Common myeloid progenitor, CD34-positive (primary cell): ENCODE results near the gene FAM83G. TPM values are rescaled to one million over a fixed set of nuclear protein-coding genes. Genes with fewer than 3 reads are reported as not detected.
"Not testable (repeated sequence)": the region's sequence is repeated elsewhere in the genome, so short reads cannot be mapped to it uniquely, and the experiment has no call there.

Source experiments
- CTCF ChIA-PET: fragments of 350-600 bp; sonication (Branson Sonifier 250); formaldehyde crosslinking; loops from one replicate; lab custom pipeline; 2021; ENCODE audit warnings: antibody characterized with exemption; lab: Charles Lee
- POLR2A ChIA-PET: fragments of 350-600 bp; sonication (Branson Sonifier 250); formaldehyde crosslinking; loops from one replicate; lab custom pipeline; 2021; ENCODE audit warnings: antibody characterized with exemption; lab: Charles Lee
- DNase-seq, 3 donors: peaks; one replicate each; pipeline versions ENCODE4 v3.0.0 to v3.0.0-alpha.2; 2013
- H3K27ac ChIP-seq, 2 experiments: 1 replicate in 1 of 2; 2 replicates in 1 of 2; pipeline ENCODE4 v1.7.0; 2013; ENCODE audit warnings: inconsistent platforms in 2 of 2, low read length in 2 of 2, mild to moderate bottlenecking in 2 of 2, low read depth in 1 of 2, moderate library complexity in 1 of 2; ENCODE audit not compliant: severe bottlenecking in 2 of 2, insufficient read depth in 1 of 2, poor library complexity in 1 of 2
- H3K27me3 ChIP-seq, 5 experiments: replicated peaks in 2 of 5; 1 replicate in 3 of 5; 2 replicates in 2 of 5; pipeline versions ENCODE4 v1.6.1 to v1.7.0; 2013; ENCODE audit warnings: low read length in 4 of 5, mild to moderate bottlenecking in 2 of 5, moderate library complexity in 2 of 5, inconsistent platforms in 1 of 5; ENCODE audit not compliant: insufficient read depth in 5 of 5, control insufficient read depth in 4 of 5
- H3K36me3 ChIP-seq, 4 experiments: 1 replicate in 2 of 4; 2 replicates in 2 of 4; pipeline versions ENCODE4 v1.6.1 to v1.7.0; 2013; ENCODE audit warnings: low read length in 3 of 4, control low read depth in 1 of 4, mild to moderate bottlenecking in 1 of 4; ENCODE audit not compliant: control insufficient read depth in 4 of 4, insufficient read depth in 4 of 4
- H3K4me1 ChIP-seq, 4 experiments: 1 replicate in 3 of 4; 2 replicates in 1 of 4; pipeline versions ENCODE4 v1.6.1 to v1.7.1; 2013; ENCODE audit warnings: low read length in 3 of 4, mild to moderate bottlenecking in 3 of 4, control low read depth in 1 of 4, inconsistent platforms in 1 of 4, moderate library complexity in 1 of 4; ENCODE audit not compliant: control insufficient read depth in 4 of 4, insufficient read depth in 4 of 4; ENCODE audit errors: control extremely low read depth in 1 of 4
- H3K4me3 ChIP-seq, 7 experiments: 1 replicate in 4 of 7; 2 replicates in 3 of 7; pipeline versions ENCODE4 v1.5.1 to v1.7.0; 2013; ENCODE audit warnings: mild to moderate bottlenecking in 7 of 7, low read length in 6 of 7, moderate library complexity in 6 of 7, inconsistent platforms in 2 of 7, low read depth in 2 of 7, control low read depth in 1 of 7; ENCODE audit not compliant: insufficient read depth in 4 of 7, control insufficient read depth in 1 of 7; ENCODE audit errors: extremely low read depth in 1 of 7
- H3K9me3 ChIP-seq, 5 experiments: 1 replicate in 4 of 5; 2 replicates in 1 of 5; pipeline versions ENCODE4 v1.6.1 to v1.7.1; 2013; ENCODE audit warnings: low read length in 4 of 5, mild to moderate bottlenecking in 2 of 5, inconsistent platforms in 1 of 5, low read depth in 1 of 5, moderate library complexity in 1 of 5; ENCODE audit not compliant: control insufficient read depth in 4 of 5, insufficient read depth in 2 of 5; ENCODE audit errors: control extremely low read depth in 1 of 5
- WGBS: methylation state at CpG from one replicate; pipeline ENCODE4 v1.1.5; 2013; ENCODE audit not compliant: insufficient coverage; 5-methylcytosine and 5-hydroxymethylcytosine counted together
- polyA plus RNA-seq: library from polyadenylated mRNA; unstranded; fragments of 120-200 nt; gene quantifications from one replicate; pipeline ENCODE4 v1.2.1, GENCODE V29; 2013

Gene FAM83G, protein sequence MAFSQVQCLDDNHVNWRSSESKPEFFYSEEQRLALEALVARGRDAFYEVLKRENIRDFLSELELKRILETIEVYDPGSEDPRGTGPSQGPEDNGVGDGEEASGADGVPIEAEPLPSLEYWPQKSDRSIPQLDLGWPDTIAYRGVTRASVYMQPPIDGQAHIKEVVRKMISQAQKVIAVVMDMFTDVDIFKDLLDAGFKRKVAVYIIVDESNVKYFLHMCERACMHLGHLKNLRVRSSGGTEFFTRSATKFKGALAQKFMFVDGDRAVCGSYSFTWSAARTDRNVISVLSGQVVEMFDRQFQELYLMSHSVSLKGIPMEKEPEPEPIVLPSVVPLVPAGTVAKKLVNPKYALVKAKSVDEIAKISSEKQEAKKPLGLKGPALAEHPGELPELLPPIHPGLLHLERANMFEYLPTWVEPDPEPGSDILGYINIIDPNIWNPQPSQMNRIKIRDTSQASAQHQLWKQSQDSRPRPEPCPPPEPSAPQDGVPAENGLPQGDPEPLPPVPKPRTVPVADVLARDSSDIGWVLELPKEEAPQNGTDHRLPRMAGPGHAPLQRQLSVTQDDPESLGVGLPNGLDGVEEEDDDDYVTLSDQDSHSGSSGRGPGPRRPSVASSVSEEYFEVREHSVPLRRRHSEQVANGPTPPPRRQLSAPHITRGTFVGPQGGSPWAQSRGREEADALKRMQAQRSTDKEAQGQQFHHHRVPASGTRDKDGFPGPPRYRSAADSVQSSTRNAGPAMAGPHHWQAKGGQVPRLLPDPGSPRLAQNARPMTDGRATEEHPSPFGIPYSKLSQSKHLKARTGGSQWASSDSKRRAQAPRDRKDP
- 4.4 TPM for polyA plus RNA-seq

GRCh38 chr17:19004421-19005136, at the start of gene FAM83G:
Gene FAM83G, minus strand, starts transcription at chr17:19004764. Its CDS starts 723 bp downstream, at chr17:19004041.
- ChIA-PET CTCF (interaction anchor here (0.8 to 1.4 kb wide), 5 partner anchors 8 to 46 kb away, joined by 3 to 4 read pairs (median 3); no protein-coding TSS in a partner anchor), POLR2A (interaction anchor here (0.9 to 3.2 kb wide), 5 partner anchors 10 to 40 kb away, joined by 3 to 11 read pairs (median 3); no protein-coding TSS in a partner anchor)
- no peaks in the 10 kb centered on the region for H3K27me3 ChIP-seq
- H3K4me3 ChIP-seq: peak within 1 kb of the TSS; percentile 16 to 83 (median 66)
- peaks cover 0 to 42% (median 37%) of the 10 kb centered on the region in 4 experiments for H3K4me1 ChIP-seq
- peak; percentile 81 to 89 (median 84) for DNase-seq
- 12% methylated on average over 46 of the region's 67 CpGs for WGBS
- peaks cover 0 to 3% (median under 1%) of the 10 kb centered on the region in 4 experiments for H3K36me3 ChIP-seq
- no peaks in the 10 kb centered on the region for H3K9me3 ChIP-seq
- peak within 1 kb of the TSS in 1 of 2 experiments; percentile 16 for H3K27ac ChIP-seq

- CTCF ChIA-PET, H3K4me3 ChIP-seq, H3K27me3 ChIP-seq, DNase-seq, H3K36me3 ChIP-seq, POLR2A ChIA-PET, H3K4me1 ChIP-seq, H3K9me3 ChIP-seq, H3K27ac ChIP-seq: not testable (repeated sequence)
- WGBS: no CpG with 5 or more reads among the region's 7 CpGs
Observed at GRCh38 chr17:19048826-19049225, 44.3 kb upstream of the FAM83G start.

DNA sequence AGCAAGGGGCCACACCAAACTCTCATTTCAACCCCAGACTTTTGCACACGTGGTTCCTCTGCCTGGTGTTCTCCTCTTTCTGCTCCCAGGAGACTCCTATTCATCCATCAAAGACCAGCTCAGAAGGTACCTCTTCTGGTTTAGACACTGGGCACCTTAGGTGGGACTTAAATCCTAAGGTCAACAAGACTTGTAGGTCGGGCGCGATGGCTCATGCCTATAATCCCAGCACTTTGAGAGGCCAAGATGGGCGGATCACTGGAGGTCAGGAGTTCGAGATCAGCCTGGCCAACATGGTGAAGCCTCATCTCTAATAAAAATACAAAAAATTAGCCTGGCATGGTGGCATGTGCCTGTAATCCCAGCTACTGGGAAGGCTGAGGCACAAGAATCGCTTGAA, 42.9 kb upstream of the FAM83G start:
- H3K4me3 ChIP-seq, CTCF ChIA-PET: not testable (repeated sequence)

GRCh38 chr17:19046782-19047375, 42.3 kb upstream of the FAM83G start, which contains the start of gene GRAP:
Gene GRAP, minus strand, starts transcription at chr17:19046957. Its CDS starts 31 bp downstream, at chr17:19046926.
- H3K27ac ChIP-seq, H3K9me3 ChIP-seq, H3K36me3 ChIP-seq, H3K4me1 ChIP-seq, H3K27me3 ChIP-seq, H3K4me3 ChIP-seq, POLR2A ChIA-PET, DNase-seq, CTCF ChIA-PET: not testable (repeated sequence)
- no CpG with 5 or more reads among the region's 12 CpGs for WGBS

More for the DNA sequence above, 42.9 kb upstream of the FAM83G start:
- H3K27ac ChIP-seq, POLR2A ChIA-PET, H3K27me3 ChIP-seq, DNase-seq, H3K36me3 ChIP-seq, H3K4me1 ChIP-seq, H3K9me3 ChIP-seq: not testable (repeated sequence)
- no CpG with 5 or more reads among the region's 7 CpGs for WGBS

DNA sequence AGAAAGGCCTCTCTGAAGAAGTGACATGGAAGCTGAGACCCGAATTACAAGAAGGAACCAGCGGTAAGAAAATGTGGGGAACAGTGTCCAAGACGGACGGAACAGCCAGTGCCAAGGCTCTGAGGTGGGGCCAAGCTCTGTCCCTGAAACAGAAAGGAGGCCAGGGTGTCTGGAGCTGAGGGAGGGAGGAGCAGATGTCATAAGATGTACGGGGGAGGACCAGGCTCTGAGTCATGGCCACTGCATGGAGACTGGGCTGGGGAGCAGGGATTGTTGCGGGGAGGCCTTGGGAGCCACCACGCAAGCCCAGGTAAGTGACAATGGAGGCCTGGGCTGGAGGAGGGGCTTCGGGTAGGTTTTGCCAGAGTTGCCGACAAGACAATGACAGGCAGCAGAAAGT, 40.1 kb upstream of the FAM83G start:
- WGBS: no CpG with 5 or more reads among the region's 9 CpGs
- H3K27ac ChIP-seq, H3K4me1 ChIP-seq, H3K4me3 ChIP-seq, DNase-seq, H3K9me3 ChIP-seq, POLR2A ChIA-PET, CTCF ChIA-PET, H3K36me3 ChIP-seq, H3K27me3 ChIP-seq: not testable (repeated sequence)

DNA sequence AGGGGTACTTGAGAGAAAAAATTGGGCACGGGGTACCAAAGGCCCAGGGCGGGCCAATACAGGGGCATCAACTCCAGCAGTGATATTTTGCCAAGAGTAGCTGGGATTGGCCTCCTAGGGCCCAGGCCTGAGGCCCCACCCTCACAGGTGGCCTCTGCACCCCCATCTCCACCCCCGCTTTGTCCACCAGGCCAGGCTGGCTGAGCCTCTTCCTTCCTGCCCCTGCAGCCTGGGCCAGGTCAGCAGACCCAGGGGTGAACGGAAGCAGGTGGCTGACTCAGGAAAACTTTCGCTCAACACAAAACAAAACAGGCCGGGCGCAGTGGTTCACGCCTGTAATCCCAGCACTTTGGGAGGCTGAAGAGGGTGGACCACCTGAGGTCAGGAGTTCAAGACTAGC, 38.5 kb upstream of the FAM83G start:
- H3K9me3 ChIP-seq, CTCF ChIA-PET, POLR2A ChIA-PET, DNase-seq, H3K36me3 ChIP-seq, H3K4me1 ChIP-seq, H3K27me3 ChIP-seq, H3K27ac ChIP-seq, H3K4me3 ChIP-seq: not testable (repeated sequence)
- no CpG with 5 or more reads among the region's 8 CpGs for WGBS
